GM21529 (cell line): ENCODE results near the gene GRAPL.
"Not testable (repeated sequence)": the region's sequence is repeated elsewhere in the genome, so short reads cannot be mapped to it uniquely, and the experiment has no call there.

ENCODE experiments used
- ATAC-seq: cut with Tn5 transposase; IDR thresholded peaks from one replicate; pipeline ENCODE4 v1.9.1; 2021; ENCODE audit not compliant: unreplicated experiment

The GRAPL gene

GRCh38 chr17:19136138-19136537, 8.7 kb downstream of the GRAPL start:
- not testable (repeated sequence) for ATAC-seq

GRCh38 chr17:19136605-19137004, 9.2 kb downstream of the GRAPL start:
- not testable (repeated sequence) for ATAC-seq

GRCh38 chr17:19137959-19138358, 10.6 kb downstream of the GRAPL start:
- ATAC-seq, result peak; percentile 36

- peak; percentile 40 for ATAC-seq
Observed at GRCh38 chr17:19141366-19142155, 14.2 kb downstream of the GRAPL start.

GRCh38 chr17:19142419-19142818, 15.0 kb downstream of the GRAPL start:
- not testable (repeated sequence) for ATAC-seq

- ATAC-seq, result not testable (repeated sequence)
Observed at GRCh38 chr17:19143097-19143777, 15.8 kb downstream of the GRAPL start.

- ATAC-seq, result not testable (repeated sequence)
Observed at GRCh38 chr17:19144373-19144772, 17.0 kb downstream of the GRAPL start.

- ATAC-seq, result not testable (repeated sequence)
Observed at GRCh38 chr17:19145471-19145870, 18.1 kb downstream of the GRAPL start.

- not testable (repeated sequence) for ATAC-seq
Observed at GRCh38 chr17:19150678-19151615, 23.6 kb downstream of the GRAPL start.

- ATAC-seq, result not testable (repeated sequence)
Observed at GRCh38 chr17:19157628-19158027, 30.2 kb downstream of the GRAPL start.

- not testable (repeated sequence) for ATAC-seq
Observed at GRCh38 chr17:19158478-19158877, 31.1 kb downstream of the GRAPL start.

- ATAC-seq, result not testable (repeated sequence)
Observed at GRCh38 chr17:19158938-19159337, 31.5 kb downstream of the GRAPL start.

GRCh38 chr17:19161308-19162107, 34.1 kb downstream of the GRAPL start:
- ATAC-seq, result peak; percentile 48

GRCh38 chr17:19162384-19163216, 35.2 kb downstream of the GRAPL start:
- ATAC-seq, result not testable (repeated sequence)

- ATAC-seq, result not testable (repeated sequence)
Observed at GRCh38 chr17:19174422-19174821, 47.0 kb downstream of the GRAPL start.

- peak; percentile 72 for ATAC-seq
Observed at GRCh38 chr17:19175410-19175809, 48.0 kb downstream of the GRAPL start.

- peak; percentile 89 for ATAC-seq
Observed at GRCh38 chr17:19181040-19181875, 53.9 kb downstream of the GRAPL start.
